Measurements from ENCODE around the gene KBTBD12.

The KBTBD12 gene

GRCh38 chr3:127984241-127984975 lies 69.4 kb downstream of the KBTBD12 start:
- H3K36me3 ChIP-seq (replicated peaks), result no peaks in the 10 kb centered on the region
- no peak overlapping the region for H3K4me3 ChIP-seq (ENCODE audit: low read depth, low read length)
- in situ Hi-C loops (cut with HindIII; ENCODE audit: low pct_ligation_motif_present, low sequenced_read_pairs), result no loop called here
- DNase-seq, result no peak
- no peaks in the 10 kb centered on the region for H3K27me3 ChIP-seq (replicated peaks)
- TF ChIP-seq, protein P1, sequence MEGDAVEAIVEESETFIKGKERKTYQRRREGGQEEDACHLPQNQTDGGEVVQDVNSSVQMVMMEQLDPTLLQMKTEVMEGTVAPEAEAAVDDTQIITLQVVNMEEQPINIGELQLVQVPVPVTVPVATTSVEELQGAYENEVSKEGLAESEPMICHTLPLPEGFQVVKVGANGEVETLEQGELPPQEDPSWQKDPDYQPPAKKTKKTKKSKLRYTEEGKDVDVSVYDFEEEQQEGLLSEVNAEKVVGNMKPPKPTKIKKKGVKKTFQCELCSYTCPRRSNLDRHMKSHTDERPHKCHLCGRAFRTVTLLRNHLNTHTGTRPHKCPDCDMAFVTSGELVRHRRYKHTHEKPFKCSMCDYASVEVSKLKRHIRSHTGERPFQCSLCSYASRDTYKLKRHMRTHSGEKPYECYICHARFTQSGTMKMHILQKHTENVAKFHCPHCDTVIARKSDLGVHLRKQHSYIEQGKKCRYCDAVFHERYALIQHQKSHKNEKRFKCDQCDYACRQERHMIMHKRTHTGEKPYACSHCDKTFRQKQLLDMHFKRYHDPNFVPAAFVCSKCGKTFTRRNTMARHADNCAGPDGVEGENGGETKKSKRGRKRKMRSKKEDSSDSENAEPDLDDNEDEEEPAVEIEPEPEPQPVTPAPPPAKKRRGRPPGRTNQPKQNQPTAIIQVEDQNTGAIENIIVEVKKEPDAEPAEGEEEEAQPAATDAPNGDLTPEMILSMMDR (IDR thresholded peaks at IDR 0.05; ENCODE audit: low read depth, low read length, missing control alignments), result no peak
- no peak overlapping the region for H3K27ac ChIP-seq

- no peak for DNase-seq
- in situ Hi-C loops (cut with HindIII; ENCODE audit: low pct_ligation_motif_present, low sequenced_read_pairs), result no loop called here
- Histone ChIP-seq H3K27me3 (replicated peaks) (no peaks in the 10 kb centered on the region), H3K36me3 (replicated peaks) (no peaks in the 10 kb centered on the region), H3K27ac (no peak overlapping the region), H3K4me3 (ENCODE audit: low read depth, low read length) (no peak overlapping the region)
- TF ChIP-seq, protein P1 (IDR thresholded peaks at IDR 0.05; ENCODE audit: low read depth, low read length, missing control alignments), result no peak
These were observed 70.2 kb downstream of the KBTBD12 start for GRCh38 chr3:127985216-127985615.

- no peak overlapping the region for H3K4me3 ChIP-seq (ENCODE audit: low read depth, low read length)
- no peaks in the 10 kb centered on the region for H3K27me3 ChIP-seq (replicated peaks)
- TF ChIP-seq, protein P1 (IDR thresholded peaks at IDR 0.05; ENCODE audit: low read depth, low read length, missing control alignments), result no peak
- in situ Hi-C loops (cut with HindIII; ENCODE audit: low pct_ligation_motif_present, low sequenced_read_pairs), result no loop called here
- no peak overlapping the region for H3K27ac ChIP-seq
- no peak for DNase-seq
- no peaks in the 10 kb centered on the region for H3K36me3 ChIP-seq (replicated peaks)
These were observed 70.7 kb downstream of the KBTBD12 start for GRCh38 chr3:127985655-127986225.

DNA sequence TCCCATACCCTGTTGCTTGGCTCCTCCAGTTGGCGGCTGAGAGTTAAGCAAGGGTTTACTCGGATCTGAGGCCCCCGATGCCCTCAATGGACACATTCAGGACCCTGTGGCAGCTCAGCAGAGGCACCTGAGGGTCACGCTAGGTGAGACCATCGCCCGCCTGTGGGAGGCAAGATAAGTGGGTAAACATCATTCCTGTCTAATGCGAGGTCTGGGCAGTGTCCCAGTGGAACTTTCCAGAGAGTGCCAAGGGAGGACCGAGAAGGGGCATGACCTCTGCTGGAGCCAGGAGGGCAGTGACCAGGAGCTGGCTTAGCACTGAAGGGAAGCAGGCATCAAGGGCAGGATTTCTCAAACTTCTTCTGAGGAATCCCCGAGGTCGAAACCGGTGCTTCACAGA lies 71.8 kb downstream of the KBTBD12 start:
- in situ Hi-C loops (cut with HindIII; ENCODE audit: low pct_ligation_motif_present, low sequenced_read_pairs), result no loop called here
- Histone ChIP-seq H3K27me3 (replicated peaks) (no peaks in the 10 kb centered on the region), H3K36me3 (replicated peaks) (no peaks in the 10 kb centered on the region), H3K27ac (no peak overlapping the region), H3K4me3 (ENCODE audit: low read depth, low read length) (no peak overlapping the region)
- no peak for DNase-seq
- TF ChIP-seq, protein P1 (IDR thresholded peaks at IDR 0.05; ENCODE audit: low read depth, low read length, missing control alignments), result no peak

- H3K27ac ChIP-seq, result no peak overlapping the region
- no peaks in the 10 kb centered on the region for H3K27me3 ChIP-seq (replicated peaks)
- H3K4me3 ChIP-seq (ENCODE audit: low read depth, low read length), result no peak overlapping the region
- TF ChIP-seq, protein P1 (IDR thresholded peaks at IDR 0.05; ENCODE audit: low read depth, low read length, missing control alignments), result no peak
- H3K36me3 ChIP-seq (replicated peaks), result no peaks in the 10 kb centered on the region
- in situ Hi-C loops (cut with HindIII; ENCODE audit: low pct_ligation_motif_present, low sequenced_read_pairs), result no loop called here
- DNase-seq, result no peak
These were observed 72.4 kb downstream of the KBTBD12 start for GRCh38 chr3:127987309-127987995.
